Fibroblast of mammary gland (primary cell): Measurements from ENCODE around the gene MYL12B.
"Not testable (repeated sequence)": the region's sequence is repeated elsewhere in the genome, so short reads cannot be mapped to it uniquely, and the experiment has no call there.

Source experiments
- DNase-seq: peaks from one replicate; pipeline ENCODE4 v3.0.0-alpha.2; 2010; ENCODE audit warnings: low read depth
- H3K4me3 ChIP-seq: 2 replicates; pipeline ENCODE4 v1.5.1; 2011; ENCODE audit warnings: low read depth, mild to moderate bottlenecking, low read length, moderate library complexity; ENCODE audit not compliant: control insufficient read depth
- TF ChIP-seq, protein P1 (sequence below): conservative IDR thresholded peaks from 2 replicates; pipeline ENCODE4 v1.5.1; 2011; ENCODE audit warnings: low read depth, low read length, inconsistent platforms; ENCODE audit not compliant: control insufficient read depth, insufficient read depth

The MYL12B gene

DNA sequence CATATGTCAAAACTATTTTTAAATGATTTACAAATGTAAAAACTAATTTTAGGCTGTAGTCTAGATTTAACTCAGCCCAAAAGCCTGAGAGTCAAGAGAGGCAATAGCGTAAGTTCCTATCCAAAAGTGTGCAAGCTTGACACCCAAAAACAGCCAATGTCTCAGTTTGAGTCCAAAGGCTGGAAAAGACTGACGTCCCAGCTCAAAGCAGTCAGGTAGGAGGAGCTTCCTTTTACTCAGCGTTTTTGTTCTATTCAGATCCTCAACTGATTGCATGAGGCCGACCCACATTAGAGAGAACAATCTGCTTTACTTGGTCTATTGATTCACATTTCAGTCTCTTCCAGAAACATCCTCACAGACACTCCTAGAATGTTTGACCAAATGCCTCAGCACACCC lies 51.8 kb downstream of the MYL12B start:
- no peak for DNase-seq
- TF ChIP-seq, protein P1, sequence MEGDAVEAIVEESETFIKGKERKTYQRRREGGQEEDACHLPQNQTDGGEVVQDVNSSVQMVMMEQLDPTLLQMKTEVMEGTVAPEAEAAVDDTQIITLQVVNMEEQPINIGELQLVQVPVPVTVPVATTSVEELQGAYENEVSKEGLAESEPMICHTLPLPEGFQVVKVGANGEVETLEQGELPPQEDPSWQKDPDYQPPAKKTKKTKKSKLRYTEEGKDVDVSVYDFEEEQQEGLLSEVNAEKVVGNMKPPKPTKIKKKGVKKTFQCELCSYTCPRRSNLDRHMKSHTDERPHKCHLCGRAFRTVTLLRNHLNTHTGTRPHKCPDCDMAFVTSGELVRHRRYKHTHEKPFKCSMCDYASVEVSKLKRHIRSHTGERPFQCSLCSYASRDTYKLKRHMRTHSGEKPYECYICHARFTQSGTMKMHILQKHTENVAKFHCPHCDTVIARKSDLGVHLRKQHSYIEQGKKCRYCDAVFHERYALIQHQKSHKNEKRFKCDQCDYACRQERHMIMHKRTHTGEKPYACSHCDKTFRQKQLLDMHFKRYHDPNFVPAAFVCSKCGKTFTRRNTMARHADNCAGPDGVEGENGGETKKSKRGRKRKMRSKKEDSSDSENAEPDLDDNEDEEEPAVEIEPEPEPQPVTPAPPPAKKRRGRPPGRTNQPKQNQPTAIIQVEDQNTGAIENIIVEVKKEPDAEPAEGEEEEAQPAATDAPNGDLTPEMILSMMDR, result no peak
- no peak overlapping the region for H3K4me3 ChIP-seq

DNA sequence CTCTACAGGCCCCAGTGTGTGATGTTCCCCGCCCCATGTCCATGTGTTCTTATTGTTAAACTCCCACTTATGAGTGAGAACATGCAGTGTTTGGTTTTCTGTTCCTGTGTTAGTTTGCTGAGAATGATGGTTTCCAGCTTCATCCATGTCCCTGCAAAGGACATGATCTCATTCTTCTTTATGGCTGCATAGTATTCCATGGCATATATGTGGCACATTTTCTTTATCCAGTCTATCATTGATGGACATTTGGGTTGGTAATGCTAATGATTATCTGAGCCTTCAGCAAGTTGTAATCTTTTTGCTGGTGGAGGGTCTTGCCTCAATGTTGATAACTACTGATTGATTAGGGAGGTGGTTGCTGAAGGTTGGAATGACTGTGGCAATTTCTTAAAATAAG lies 53.4 kb downstream of the MYL12B start:
- not testable (repeated sequence) for DNase-seq, H3K4me3 ChIP-seq

- TF ChIP-seq, protein P1, result no peak
- no peak for DNase-seq
- H3K4me3 ChIP-seq, result no peak overlapping the region
These were observed 57.5 kb downstream of the MYL12B start for GRCh38 chr18:3319399-3319798.

DNA sequence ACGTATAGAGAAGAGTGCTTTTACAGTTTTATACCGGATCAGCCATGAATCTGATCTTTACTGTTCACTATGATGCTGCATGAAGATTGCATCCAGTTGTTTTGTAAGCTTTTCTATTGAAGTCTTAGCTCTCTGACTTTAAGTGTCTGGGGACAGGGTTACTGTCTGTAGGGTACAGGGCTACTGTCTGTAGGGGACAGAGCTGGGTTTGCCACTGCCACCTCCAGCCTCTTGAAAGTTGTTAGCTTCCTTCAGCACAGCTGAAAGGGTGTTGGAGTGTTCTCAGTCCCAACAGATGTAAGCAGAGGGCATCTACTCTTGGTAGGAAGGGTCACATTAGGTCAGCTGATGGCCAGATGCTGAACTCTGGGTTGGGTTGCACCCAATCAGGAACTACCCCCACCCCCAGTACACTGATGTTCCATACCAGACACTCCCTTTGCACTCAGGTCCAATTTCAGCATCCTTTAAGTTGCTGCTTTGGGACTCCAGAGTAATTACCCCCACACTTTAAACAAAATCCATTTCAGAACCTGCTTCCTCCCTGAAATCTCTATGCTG lies 58.0 kb downstream of the MYL12B start:
- TF ChIP-seq, protein P1, result no peak
- no peak overlapping the region for H3K4me3 ChIP-seq
- DNase-seq, result no peak

DNA sequence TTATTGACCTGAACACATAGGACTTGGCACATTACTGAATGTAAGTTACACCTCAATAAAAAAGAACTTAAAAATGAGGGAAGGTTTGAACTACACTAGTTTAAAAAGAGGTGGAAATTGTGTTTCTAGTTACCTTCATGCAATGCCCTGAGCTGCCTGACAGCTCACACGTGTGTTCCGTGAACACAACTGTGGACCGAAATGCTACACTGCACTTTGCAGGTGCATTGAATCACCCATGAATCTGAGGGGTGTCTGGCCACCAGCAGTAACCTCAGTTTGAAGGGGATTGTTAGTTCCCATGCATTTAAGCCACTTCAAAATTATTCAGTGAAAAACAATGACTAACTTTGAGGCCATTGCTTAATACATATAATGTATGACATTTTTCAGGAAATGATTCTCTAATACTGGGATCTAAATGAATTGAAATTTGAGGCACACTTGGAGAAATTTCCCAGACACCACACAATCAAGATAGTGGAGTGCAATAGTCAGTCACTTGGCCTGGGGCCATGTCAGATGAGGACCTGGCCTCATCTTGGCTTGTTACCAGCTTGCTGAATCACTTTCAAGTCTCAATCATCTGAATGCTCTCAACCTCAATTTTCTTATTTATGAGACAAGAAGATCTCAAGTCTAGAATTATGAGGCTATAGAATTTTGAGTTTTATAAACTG lies 59.3 kb downstream of the MYL12B start:
- H3K4me3 ChIP-seq, result no peak overlapping the region
- peak; percentile 98 for DNase-seq
- TF ChIP-seq, protein P1, result no peak

DNA sequence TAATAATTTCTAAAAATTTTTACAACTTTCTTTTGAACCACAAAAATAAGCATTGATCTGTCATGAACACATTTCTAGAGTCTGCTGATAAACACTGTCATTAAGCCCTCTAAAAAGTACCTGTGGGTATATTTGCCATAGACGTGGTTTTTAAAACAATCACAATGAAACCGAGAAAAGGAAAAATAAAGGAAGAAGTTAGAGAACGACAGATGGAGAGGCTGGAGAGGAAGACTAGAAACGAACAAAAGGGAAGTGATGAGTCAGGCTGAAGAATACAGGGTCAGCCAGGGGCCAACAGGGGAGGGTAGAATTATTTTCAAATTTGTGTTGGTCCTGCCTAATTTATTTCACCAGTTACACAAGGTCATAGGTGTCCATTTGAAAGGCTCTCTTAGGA lies 62.0 kb downstream of the MYL12B start:
- TF ChIP-seq, protein P1, result no peak
- H3K4me3 ChIP-seq, result no peak overlapping the region

More for the DNA sequence above, 62.0 kb downstream of the MYL12B start:
- DNase-seq, result peak; percentile 51
